ENCODE measurements around the gene CHAC1. TPM values are rescaled to one million over a fixed set of nuclear protein-coding genes. Genes with fewer than 3 reads are reported as not detected.

CHAC1 gene
- total RNA-seq, 2 experiments from 2014 or later, result 40.4 to 55.6 TPM

DNA sequence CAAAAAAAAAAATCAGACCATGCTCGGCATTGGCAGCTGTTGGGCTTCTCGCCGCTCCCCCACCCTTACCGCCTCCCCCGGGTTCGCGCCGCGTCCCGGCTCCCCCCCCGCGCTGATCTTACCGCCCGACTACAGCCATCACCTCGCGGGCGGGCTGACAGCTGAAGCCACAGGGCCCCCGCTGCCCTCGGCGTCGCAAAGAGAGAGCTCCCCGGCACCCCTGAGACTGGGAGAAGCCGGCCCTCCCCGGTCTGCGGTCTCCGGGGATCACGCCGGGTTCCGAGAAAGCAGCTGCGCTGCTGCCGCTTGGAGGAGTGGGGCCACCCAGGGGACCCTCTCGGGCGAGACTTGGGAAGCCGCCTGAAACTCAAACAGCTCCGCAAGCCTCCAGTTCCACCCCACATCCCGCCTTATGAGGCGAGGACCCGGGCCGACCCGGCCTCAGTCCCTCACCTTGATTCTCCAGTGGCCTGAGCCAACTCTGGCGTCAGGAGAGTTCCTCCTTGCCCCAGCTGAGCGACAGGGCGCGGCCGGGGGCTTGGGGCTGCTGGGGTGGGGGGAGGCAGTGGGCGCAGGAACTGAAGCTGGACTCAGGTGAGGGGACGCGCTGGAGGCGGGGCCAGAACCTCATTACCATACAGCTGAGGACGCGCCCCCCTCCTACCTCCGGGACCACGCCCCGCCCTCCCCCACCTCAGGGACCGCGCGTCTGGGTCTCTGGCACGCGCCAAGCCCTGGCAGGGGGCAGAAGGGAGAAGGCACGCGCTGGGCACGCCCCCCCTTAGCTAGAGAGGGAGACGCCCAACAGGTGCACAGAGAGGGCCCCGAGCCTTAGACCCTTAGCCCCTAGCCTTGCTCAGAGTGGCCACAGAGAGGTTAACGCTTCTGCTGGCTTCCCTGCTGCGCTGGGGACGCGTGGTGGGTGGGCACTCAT is 25.1 kb upstream of the CHAC1 start:
- peak overlapping the region; percentile 42 for H3K4me3 ChIP-seq (ENCODE audit: low read depth, low read length, poor library complexity, severe bottlenecking)
- no peak for DNase-seq (ENCODE audit: low spot score)
- H3K36me3 ChIP-seq (ENCODE audit: insufficient read depth, low read length), result no peaks in the 10 kb centered on the region
- BruUV-seq (replicated peaks), result no TSS peak
- peak overlapping the region; percentile 68 for H3K4me2 ChIP-seq (ENCODE audit: low read length)
- H3K4me1 ChIP-seq (ENCODE audit: insufficient read depth, low read length, poor library complexity, severe bottlenecking), result peaks cover 22% of the 10 kb centered on the region
- intact Hi-C loops (cut with micrococcal nuclease; ENCODE audit: unreplicated experiment), result no loop called here
- CTCF ChIA-PET (ENCODE audit: unreplicated experiment), result interaction anchor here (0.5 kb wide), 1 partner anchor 48 kb away, joined by 5 read pairs; no protein-coding TSS in a partner anchor
- H4K20me1 ChIP-seq (ENCODE audit: insufficient read depth, low read length), result no peaks in the 10 kb centered on the region
- POLR2A ChIA-PET, result no interaction called here
- no peak overlapping the region for H2AFZ ChIP-seq (ENCODE audit: low read length)
- H3K79me2 ChIP-seq (ENCODE audit: insufficient read depth, low read depth, low read length), result no peaks in the 10 kb centered on the region
- H3K27ac ChIP-seq (ENCODE audit: low read depth, low read length, poor library complexity, severe bottlenecking), result no peak overlapping the region
- TF ChIP-seq, protein P1, sequence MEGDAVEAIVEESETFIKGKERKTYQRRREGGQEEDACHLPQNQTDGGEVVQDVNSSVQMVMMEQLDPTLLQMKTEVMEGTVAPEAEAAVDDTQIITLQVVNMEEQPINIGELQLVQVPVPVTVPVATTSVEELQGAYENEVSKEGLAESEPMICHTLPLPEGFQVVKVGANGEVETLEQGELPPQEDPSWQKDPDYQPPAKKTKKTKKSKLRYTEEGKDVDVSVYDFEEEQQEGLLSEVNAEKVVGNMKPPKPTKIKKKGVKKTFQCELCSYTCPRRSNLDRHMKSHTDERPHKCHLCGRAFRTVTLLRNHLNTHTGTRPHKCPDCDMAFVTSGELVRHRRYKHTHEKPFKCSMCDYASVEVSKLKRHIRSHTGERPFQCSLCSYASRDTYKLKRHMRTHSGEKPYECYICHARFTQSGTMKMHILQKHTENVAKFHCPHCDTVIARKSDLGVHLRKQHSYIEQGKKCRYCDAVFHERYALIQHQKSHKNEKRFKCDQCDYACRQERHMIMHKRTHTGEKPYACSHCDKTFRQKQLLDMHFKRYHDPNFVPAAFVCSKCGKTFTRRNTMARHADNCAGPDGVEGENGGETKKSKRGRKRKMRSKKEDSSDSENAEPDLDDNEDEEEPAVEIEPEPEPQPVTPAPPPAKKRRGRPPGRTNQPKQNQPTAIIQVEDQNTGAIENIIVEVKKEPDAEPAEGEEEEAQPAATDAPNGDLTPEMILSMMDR (conservative IDR thresholded peaks at IDR 0.05; ENCODE audit: low read length), result no peak
- TF ChIP-seq EZH2phosphoT487 (IDR thresholded peaks at IDR 0.05; ENCODE audit: borderline replicate concordance, low read depth, low read length), result no peak; the same call in 1 of the 2 replicates
- H3K9me2 ChIP-seq (ENCODE audit: insufficient read depth, low read length), result no peaks in the 10 kb centered on the region
- H3K9me3 ChIP-seq (ENCODE audit: low read length), result no peaks in the 10 kb centered on the region

DNA sequence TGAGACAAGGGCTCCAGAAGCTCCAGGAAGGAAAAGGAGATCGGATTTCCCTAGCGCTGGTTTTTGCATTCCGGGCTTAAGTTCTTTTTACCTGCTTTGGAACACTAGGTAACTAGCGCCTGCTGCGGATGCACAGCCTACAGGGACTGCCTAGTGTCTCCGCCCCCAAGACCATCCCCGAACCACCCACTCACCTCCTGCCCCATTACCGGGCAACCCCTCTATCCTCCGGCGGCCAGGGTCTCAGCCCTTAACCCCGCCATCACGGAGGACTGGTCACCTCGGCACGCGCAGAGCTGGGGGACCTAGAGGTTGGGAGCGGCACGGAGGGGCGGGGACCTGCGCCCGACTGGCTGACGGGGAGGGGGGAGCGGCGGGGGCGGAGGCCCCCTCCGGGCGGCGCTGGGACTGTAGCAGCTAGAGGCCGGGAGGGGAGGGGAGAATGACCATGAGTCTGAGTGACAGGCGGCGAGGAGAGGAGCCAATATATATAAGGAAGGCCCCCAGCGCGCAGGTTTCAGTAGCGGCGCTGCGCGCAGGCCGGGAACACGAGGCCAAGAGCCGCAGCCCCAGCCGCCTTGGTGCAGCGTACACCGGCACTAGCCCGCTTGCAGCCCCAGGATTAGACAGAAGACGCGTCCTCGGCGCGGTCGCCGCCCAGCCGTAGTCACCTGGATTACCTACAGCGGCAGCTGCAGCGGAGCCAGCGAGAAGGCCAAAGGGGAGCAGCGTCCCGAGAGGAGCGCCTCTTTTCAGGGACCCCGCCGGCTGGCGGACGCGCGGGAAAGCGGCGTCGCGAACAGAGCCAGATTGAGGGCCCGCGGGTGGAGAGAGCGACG is 24.2 kb upstream of the CHAC1 start, which contains the start of gene DLL4:
Gene DLL4, plus strand, starts transcription at position 520 of the 839 bp plus-strand sequence. CDS start 329 bp downstream, outside the sequence.
- no peaks in the 10 kb centered on the region for H4K20me1 ChIP-seq (ENCODE audit: insufficient read depth, low read length)
- no peak for DNase-seq (ENCODE audit: low spot score)
- intact Hi-C loops (cut with micrococcal nuclease; ENCODE audit: unreplicated experiment), result no loop called here
- CTCF ChIA-PET (ENCODE audit: unreplicated experiment), result interaction anchor here (1.1 kb wide), 1 partner anchor 26 kb away, joined by 4 read pairs; no protein-coding TSS in a partner anchor
- peak within 1 kb of the TSS; percentile 68 for H3K4me2 ChIP-seq (ENCODE audit: low read length)
- no peak within 1 kb of the TSS for H2AFZ ChIP-seq (ENCODE audit: low read length)
- BruUV-seq (replicated peaks), result no TSS peak
- TF ChIP-seq, protein P1 (conservative IDR thresholded peaks at IDR 0.05; ENCODE audit: low read length), result no peak
- TF ChIP-seq EZH2phosphoT487 (IDR thresholded peaks at IDR 0.05; ENCODE audit: borderline replicate concordance, low read depth, low read length), result peak; percentile 53
- no peaks in the 10 kb centered on the region for H3K79me2 ChIP-seq (ENCODE audit: insufficient read depth, low read depth, low read length)
- H3K4me3 ChIP-seq (ENCODE audit: low read depth, low read length, poor library complexity, severe bottlenecking), result peak within 1 kb of the TSS; percentile 42
- no peaks in the 10 kb centered on the region for H3K9me2 ChIP-seq (ENCODE audit: insufficient read depth, low read length)
- POLR2A ChIA-PET, result interaction anchor here (1.1 kb wide), 1 partner anchor 11 kb away, joined by 3 read pairs; no protein-coding TSS in a partner anchor
- H3K4me1 ChIP-seq (ENCODE audit: insufficient read depth, low read length, poor library complexity, severe bottlenecking), result peaks cover 26% of the 10 kb centered on the region
- H3K9me3 ChIP-seq (ENCODE audit: low read length), result no peaks in the 10 kb centered on the region
- H3K27ac ChIP-seq (ENCODE audit: low read depth, low read length, poor library complexity, severe bottlenecking), result no peak within 1 kb of the TSS
- H3K36me3 ChIP-seq (ENCODE audit: insufficient read depth, low read length), result no peaks in the 10 kb centered on the region

Measured in OCI-LY7 (cell line).